ENCODE data around the gene AHRR.
"Not testable (repeated sequence)": the region's sequence is repeated elsewhere in the genome, so short reads cannot be mapped to it uniquely, and the experiment has no call there.

AHRR gene

DNA sequence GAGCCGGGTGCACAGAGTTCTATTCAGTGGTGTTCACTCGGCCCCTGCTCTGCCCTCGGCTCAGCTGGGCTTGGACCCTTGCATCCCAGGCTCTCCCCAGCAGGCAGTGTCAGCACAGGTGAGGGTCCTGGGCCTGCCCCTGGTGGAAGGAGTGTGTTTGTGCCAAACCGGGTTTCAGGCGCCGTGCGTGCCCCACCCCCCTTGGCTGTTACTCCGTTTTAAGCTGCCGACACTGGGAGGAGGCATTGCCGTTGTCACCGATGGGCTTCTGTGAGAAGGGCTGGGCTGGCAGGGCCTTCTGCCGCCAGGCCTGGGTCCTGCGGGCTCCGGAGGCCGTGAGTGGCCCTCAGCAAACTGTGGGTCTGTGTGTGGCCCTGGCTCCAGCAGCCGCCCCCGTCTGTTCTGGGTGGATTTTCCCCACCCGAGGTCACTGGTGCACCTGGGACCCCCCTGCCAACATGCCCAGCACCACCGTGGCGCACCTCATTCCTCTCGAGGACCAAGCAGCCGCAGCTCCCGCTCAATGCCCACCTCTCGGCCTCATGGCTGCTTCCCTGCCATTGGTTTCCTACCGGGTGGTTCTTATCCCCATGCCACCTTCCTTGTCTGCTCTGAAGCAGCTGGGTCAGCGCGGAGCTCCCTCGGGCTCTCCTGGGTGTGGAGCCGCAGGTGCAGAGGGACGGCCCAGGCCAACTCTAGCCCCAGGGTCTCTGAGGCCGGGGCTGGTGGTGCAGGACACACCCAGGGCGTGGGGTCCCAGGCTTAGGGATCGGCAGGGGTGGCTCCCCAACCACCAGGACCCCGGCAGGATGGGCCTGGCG, 77.2 kb downstream of the AHRR start:
- no peak for DNase-seq

DNA sequence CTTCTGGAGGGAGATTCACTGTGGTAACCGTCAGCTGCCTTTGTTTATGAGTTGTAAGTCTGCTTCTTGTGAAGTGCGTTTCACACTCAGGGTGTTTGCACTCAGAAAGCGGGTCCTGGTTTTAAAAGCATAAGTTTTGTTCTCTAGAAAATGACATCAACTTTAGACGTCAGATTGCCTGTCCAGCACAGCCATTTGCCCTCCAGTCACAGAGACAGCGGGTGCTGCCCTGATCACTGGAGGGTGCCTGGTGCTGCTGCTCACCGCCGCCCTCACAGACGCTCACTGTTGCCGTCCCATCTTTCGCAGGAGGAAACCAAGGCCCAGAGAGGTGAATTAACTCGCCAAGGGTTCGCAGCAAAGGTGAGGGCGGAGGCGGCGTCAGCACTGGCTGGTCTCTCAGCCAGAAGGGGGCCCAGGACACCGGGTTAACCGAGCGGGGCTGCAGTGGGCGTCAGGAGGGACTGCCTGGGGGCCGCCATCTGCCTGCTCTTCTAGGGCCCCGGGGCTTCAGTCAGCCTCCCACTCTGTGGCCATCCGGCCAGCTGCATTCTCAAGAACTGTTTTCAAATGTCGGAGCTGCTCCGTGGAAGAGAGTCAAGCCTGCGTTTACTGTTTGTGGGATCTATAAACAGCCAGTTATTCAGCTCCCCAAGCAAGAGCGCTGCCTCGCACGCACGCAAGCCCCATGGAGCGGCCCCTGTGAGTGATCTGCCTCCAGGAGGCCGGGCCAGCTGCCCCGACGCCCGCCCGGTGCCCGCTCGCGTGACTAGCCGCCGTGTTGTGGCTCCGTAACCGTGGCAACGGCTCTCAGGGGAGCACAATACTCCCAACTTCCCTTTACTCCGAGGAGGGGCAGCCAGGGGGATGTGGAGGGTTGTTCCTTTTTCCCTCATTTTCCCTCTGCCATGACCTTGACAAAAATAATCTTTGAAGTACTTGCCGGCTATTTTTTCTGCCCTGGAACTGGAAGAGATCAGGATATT, 78.1 kb downstream of the AHRR start:
- DNase-seq, result peak; percentile 94

DNA sequence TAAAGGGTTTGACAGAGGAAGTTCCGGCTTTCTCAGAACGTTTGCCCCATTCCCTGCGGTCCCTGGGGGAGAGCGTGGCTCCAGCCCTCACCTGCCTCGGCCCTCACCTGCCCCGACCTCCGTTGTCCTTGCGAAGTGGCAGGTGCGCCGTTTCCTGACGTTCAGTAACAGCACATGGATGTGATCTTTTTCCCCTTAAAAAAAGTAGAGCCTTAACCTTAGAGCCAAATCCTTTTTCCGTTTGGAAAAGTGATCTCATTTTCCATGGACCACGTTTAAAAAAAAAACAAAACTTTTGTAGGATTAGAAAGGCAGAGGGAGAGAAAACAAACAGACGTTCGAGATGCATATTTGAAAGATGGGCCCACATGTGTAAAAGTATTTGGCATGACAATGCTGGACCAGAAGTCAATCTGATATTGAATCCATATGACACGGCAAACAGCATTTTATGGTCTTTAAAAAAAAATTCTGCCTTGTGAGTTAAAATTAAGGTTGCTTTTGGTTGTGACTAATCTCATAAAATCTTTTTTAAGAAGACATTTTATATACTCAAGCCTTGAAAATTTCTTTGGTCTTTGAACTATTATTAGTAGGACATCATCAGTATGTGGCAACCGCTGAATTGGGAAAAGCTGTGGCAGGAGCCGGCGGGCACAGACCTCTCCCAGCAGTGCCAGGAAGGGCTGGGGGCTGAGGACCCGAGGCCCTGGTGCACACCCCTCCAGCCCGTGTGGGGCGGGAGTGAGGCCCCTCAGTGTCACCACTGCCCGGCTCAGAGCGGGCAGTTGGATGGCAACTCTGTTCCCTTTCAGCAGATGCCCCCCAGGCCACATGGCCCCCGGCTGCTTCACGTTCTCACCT, 79.0 kb downstream of the AHRR start:
- DNase-seq, result peak; percentile 34

DNA sequence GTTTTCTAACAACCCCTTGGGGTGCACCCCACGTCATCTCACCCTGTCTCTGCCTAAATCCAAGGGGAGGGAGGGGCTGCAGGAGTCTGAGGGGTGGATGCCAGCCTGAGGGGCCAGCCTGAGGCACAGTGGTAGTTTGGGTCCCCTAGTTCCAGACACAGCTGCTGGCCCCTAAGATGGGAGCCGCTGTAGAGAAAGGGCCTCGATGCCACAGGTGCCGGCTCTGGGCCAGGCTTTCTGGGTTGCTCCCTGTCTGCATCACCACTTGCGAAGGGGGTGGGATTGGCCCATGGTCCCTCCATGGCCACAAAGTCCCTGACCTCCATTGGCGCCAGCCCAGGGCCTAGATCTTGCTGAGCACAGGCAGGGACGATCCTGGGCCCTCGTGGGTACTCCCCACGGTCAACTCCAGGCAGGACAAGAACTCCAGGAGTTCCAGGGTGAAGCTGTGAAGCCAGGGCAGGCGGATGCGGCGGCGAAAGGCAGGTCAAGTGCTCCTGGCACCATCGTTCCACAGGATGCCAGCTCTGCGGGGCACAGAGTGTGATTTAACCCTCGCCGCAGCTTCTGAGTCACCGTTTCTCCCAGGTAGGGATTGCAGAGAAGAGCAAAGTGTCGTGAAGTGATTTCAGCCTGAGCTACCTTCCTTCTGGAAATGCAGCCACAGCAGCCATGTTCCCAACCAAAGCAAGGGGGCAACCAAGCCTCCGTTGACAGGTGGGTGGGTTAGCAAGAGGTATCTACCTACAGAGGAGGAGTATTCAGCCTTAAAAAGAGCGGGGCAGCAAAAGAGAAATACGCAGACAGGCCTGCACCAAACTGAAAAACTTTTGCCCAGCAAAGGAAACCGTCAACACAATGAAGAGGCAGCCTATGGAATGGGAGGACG, 79.9 kb downstream of the AHRR start:
- DNase-seq, result no peak

DNA sequence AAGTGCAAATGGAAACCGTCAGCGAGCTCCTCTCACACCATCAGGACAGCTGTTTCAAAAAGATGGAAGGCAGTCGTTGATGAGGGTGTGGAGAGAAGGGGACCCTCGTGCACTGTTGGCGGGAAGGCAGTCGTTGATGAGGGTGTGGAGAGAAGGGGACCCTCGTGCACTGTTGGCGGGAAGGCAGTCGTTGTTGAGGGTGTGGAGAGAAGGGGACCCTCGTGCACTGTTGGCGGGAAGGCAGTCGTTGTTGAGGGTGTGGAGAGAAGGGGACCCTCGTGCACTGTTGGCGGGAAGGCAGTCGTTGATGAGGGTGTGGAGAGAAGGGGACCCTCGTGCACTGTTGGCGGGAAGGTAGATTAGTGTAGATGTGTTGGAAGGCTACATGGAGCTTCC, 80.7 kb downstream of the AHRR start:
- not testable (repeated sequence) for DNase-seq

DNA sequence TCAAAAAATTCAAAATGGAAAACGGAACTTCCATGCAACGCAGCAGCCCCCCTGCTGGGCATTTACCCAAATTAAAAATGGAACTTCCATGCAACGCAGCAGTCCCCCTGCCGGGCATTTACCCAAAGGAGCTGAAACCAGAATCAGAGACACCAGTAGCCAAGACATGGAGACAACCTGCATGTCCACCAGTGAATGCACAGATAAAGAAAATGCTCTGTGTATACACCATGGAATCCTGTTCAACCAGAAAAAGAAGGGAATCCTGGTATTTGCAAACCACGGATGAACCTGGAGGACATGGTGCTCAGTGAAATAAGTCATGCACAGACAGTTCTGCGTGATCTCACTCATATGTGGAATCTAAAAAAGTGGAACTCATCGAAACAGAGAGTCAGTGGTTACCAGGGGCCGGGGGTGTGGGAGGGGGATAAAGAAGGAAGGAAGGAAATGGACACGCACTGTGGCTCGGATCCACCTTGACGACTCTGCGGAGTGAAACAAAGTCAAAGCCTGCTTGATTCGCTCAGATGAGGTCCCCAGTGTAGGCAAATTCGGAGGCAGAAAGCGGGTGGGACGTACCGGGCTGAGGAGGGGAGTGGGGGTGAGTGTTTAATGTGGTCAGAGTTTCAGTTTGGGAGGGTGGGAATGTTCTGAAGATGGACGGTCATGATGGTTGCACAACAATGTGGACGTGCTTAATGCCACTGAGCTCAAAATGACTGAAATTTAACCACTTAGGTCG, 81.3 kb downstream of the AHRR start:
- DNase-seq, result no peak

DNA sequence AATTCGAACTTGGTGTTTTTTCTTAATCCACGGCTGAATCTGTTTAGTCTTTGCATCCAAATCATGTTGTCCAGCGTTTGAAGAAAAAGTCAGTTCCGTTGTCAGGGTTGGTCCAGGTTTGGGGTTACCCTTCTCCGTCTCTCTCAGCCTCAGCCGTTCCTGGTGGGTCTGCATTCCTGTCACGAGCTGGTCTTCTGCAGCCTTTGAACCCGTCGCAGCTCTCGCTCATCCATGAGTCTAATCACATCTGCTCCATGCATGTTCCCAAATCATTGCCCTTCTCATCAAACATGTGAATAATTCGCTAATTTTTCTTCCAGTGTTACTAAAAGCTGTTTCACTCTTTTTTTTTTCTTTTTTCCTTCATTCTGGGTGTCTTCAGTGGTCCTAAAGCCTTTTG, 82.5 kb downstream of the AHRR start:
- DNase-seq, result no peak

DNA sequence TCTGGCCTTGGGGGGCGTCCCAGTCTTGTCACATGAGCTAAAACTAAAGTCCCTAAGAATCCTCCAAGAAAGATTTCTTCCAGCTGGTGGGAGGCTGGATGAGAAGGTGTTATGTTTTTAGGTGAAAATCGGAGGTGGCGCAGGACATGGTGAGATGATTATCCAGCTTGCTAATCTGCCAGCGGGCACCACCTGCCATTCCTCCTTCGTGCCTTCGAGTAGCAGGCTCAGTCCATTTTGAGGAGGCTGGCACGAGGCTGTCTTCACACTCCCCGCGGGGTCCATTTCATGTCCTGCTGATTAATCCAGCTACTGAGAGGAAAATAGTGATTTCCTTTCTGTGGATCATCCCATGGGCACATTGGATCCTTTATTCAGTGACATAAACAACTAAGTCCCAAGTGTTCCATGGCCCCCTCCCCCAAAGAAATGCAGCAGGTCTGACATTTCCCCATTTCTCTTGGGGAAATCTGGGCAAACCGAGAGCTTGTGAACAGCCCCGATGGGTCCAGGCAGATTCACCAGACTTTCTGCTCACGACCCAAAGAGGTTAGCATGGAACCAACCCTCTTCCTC, 83.2 kb downstream of the AHRR start:
- no peak for DNase-seq

DNA sequence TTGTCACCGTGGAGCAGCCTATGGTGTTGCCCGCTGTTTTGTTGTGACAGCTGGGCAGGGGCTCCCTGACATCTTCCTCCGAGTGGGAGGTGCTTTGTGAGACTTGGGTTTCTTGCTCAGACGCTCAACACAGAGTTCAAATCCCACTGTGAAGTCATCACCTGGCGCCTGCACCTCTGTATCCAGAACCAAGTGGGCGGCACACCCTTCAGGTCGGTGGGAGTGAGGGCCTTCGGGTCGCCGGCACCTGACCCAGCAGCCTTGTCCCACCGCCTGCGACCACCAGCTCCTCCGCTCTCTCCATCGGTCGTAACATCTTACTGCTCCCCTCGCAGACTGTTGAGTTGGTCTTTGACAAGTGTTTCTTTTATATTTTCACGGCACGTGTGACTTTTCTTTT, 83.9 kb downstream of the AHRR start:
- no peak for DNase-seq

DNA sequence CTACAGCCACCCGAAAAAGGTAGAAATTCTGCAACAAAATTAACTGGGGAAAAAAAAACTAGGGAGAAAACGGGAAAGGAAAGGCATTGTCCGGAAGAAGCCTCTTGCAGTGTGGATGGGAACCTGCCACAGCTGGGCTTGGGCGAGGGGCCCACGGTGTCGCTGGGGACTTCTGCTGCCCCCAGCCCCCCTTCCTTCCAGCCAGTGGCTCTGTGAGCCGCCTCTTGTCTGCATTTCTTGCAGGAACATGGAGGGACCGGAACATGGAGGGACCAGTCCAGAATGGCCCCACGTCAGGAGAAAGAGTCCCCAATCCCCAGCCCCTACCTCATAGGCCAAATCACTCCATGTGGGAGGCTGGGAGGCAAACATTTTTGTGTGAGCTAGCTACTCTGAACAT, 84.5 kb downstream of the AHRR start:
- no peak for DNase-seq

DNA sequence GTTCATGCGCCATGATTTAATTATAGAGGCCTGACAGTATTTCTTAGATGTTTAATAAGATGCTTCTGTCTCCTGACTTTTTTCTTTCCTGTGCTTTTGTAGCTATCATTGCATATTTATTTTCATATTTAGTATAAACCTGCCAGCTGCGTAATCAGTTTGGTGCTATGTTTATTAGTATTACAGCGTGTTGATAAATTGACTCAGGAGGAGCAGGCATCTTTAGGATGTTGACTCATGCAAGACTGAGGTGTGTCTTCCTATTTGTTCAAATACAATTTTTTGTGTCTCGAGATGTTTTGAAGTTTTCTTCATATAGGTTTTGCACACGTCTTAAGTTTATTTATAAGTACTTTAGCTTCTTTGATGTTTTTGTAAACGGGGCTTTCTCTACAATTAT, 85.5 kb downstream of the AHRR start:
- no peak for DNase-seq

DNA sequence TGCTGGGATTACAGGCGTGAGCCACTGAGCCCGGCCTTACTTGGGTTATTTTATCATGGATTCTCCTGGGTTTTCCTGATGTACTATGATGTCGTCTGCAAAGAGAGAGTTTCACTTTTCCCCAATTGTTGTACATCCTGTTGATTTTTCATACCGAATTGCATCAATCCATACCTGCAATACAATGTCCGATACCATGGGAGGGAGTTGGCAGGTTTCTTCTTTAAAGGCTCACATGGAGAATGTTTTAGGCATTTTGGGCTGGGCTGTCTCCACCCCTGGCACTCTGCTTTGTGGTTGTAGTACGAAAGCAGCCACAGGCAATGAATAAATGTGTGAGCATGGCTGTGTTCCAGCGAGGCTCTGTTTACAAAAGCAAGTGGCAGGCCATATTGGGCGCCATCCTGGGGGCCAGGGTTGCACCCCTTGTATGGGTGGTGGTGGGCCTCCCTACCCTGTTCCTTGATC, 86.3 kb downstream of the AHRR start:
- DNase-seq, result no peak

DNA sequence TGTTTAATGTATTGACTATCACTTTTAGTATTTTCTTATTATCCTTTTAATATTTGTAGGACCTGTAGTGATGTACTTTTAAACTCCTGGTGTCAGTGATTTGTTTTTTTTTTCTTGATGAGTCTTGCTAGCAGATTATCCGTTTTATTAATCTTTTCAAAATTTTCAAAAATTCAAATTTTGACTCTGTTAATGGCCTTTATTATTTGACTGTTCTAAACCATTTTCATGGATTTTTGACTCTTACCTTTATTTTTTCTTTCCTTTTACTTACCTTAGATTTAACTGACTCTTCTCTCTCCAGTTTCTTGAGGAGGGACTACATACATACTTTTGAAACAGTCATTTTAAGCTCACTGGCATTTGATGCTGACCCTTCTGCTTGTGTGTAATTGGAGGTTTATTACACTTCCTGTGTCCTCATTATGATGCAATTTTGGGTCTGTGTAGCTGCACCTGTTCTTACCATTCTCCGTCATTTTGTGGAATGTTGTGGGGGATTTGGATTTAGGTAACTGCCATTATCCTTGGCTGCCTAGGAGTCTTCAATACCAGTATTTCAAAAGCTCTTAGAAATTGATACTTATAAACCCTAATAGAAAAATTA, 89.5 kb downstream of the AHRR start:
- no peak for DNase-seq

DNA sequence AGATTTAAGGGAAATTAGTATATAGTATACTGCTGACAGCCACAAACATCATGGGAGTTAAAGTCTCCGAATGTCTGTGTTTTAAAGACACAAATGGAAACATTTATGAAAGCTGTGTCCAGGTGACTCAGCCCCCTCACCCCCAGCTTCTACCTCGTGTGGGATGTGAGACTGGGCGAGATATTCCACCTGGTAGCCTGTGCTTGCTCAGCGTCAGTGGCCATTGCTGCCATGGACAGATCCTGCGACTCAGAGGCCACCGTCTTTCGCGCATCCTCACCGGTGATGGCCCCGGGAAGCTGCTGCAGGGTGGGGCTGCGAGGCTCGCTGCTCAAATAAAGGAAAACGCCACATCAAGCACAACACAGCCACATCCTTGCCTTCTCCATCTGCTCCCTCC, 90.2 kb downstream of the AHRR start:
- DNase-seq, result no peak

DNA sequence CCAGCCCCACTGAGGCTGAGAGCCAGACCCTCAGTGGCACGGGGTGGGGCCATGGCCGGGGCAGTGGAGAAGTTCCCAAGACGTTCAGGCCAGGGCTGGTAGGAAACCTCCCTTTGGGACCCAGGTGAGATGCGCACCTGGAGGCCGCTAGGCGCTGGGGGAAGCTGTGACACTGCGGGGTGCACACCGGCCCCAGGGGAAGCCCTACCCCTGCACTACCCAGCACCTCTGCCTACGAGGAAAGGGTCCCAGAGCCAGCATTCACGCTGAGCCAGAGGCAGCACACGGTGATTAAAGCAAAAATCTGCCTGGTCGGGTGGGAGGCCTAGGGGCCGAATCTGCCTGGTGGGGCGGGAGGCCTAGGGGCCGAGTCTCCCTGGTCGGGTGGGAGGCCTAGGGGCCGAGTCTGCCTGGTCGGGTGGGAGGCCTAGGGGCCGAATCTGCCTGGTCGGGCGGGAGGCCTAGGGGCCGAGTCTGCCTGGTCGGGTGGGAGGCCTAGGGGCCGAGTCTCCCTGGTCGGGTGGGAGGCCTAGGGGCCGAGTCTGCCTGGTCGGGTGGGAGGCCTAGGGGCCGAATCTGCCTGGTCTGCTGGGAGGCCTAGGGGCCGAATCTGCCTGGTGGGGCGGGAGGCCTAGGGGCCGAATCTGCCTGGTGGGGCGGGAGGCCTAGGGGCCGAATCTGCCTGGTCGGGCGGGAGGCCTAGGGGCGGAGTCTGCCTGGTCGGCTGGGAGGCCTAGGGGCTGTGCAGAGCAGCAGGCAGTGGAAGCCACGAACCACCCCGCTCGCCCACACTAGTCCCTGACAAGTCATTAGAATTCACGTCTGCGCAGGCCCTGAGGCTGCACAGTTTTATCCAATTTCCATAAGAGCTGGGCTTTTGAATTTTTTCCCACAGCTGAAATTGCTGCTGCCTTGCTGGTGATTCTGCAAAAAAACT, 93.7 kb downstream of the AHRR start:
- DNase-seq, result not testable (repeated sequence)

DNA sequence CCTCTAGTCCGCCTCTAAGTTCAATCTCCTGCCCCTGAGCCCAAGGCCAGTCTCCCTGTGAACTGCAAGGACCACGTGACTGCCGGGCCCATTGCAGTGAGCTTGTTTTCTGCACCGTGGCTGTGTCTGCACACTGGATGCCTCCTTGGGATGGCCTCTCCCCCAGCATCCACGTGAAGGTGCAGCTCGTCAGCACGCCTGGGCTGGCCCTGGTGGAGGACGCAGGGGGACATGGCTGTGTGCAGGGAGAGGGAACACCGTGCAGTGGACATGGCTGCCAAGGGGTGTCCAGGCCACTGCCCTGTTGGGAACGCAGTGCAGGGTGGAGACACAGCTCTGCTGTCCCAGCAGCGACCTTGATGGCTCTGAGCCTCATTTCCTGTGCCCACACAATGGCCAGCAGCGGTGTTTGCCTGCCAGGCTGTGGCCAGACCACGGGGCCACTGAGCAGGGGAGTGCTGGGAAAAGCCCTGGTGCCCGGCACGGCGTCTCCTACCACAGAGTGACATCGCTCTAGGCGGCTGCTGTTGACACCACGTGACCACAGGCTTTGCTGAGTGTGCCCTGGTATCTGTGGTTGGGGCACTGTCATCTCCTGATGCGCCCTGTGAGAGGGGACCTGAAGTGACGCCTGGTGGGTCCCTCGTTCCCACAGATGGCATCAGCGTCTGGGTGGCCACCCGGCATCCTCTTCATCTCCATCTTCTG, 94.6 kb downstream of the AHRR start:
- DNase-seq, result no peak

DNA sequence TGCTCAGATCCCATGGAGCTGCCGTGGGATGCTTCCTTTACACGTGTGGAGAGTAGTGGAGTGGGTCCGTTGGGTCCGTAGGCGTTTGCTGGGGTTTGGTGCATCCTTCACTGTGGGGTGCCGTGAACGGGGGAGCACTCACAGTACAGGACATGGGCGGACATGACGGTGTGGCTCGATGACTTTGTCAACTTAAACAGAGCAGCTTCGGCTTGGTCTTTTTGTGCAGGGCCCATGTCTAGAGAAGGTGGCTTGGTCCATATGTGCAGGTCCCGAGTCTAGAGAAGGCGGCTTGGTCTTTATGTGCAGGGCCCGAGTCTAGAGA, 95.1 kb downstream of the AHRR start:
- DNase-seq, result no peak
